HG03520 (cell line): ENCODE data around the gene KIF1C.

Experiments used
- ATAC-seq: cut with Tn5 transposase; IDR thresholded peaks from one replicate; pipeline ENCODE4 v1.9.1; 2021; ENCODE audit warnings: mild to moderate bottlenecking, moderate library complexity; ENCODE audit not compliant: unreplicated experiment

KIF1C gene

GRCh38 chr17:4997302-4998026, at the start of gene KIF1C, which contains the start of gene INCA1:
Gene KIF1C (plus strand): TSS chr17:4997950. CDS start chr17:5000247, 2,297 bp downstream.
Gene INCA1 (minus strand): TSS chr17:4997522. CDS start chr17:4994437, 3,085 bp downstream.
- ATAC-seq = peak; percentile 65

GRCh38 chr17:4948166-4948930, 49.4 kb upstream of the KIF1C start, which contains the start of gene PFN1:
Gene PFN1 (minus strand): TSS chr17:4948530. CDS start chr17:4948394, 136 bp downstream.
- no peak for ATAC-seq

- ATAC-seq = peak; percentile 33
These were observed 48.8 kb upstream of the KIF1C start for GRCh38 chr17:4948931-4949320.

- ATAC-seq = peak; percentile 32
These were observed 48.3 kb upstream of the KIF1C start for GRCh38 chr17:4949321-4950074.

- ATAC-seq = no peak
These were observed 47.5 kb upstream of the KIF1C start for GRCh38 chr17:4950075-4950745.

GRCh38 chr17:4950746-4951204, 47.0 kb upstream of the KIF1C start, which contains the start of gene ENO3:
Gene ENO3 (plus strand): TSS chr17:4951119. CDS start chr17:4951830, 711 bp downstream.
- no peak for ATAC-seq

GRCh38 chr17:4951486-4951885, 46.3 kb upstream of the KIF1C start:
- no peak for ATAC-seq

- no peak for ATAC-seq
These were observed 44.2 kb upstream of the KIF1C start for GRCh38 chr17:4953451-4953961.

- no peak for ATAC-seq
These were observed 42.7 kb upstream of the KIF1C start for GRCh38 chr17:4955091-4955490.

- ATAC-seq = no peak
These were observed 41.2 kb upstream of the KIF1C start for GRCh38 chr17:4956493-4957061.

GRCh38 chr17:4958102-4958501, 39.6 kb upstream of the KIF1C start:
- ATAC-seq = no peak

GRCh38 chr17:4959261-4959965, 38.3 kb upstream of the KIF1C start:
- ATAC-seq = no peak

GRCh38 chr17:4960279-4960922, 37.3 kb upstream of the KIF1C start:
- no peak for ATAC-seq

GRCh38 chr17:4965311-4965986, 32.3 kb upstream of the KIF1C start:
- no peak for ATAC-seq

- ATAC-seq = peak; percentile 71
These were observed 30.8 kb upstream of the KIF1C start for GRCh38 chr17:4966844-4967538.

GRCh38 chr17:4967539-4968485, 29.9 kb upstream of the KIF1C start, which contains the start of gene SPAG7:
Gene SPAG7 (minus strand): TSS chr17:4967817. CDS start chr17:4967804, 13 bp downstream.
- peak; percentile 45 for ATAC-seq
